Osteocyte (in vitro differentiated cells): Measurements from ENCODE around the gene ARPC1B. TPM values are rescaled to one million over a fixed set of nuclear protein-coding genes. Genes with fewer than 3 reads are reported as not detected.

ENCODE experiments used
- DNase-seq: peaks from one replicate; pipeline ENCODE4 v3.0.0; 2021; ENCODE audit warnings: mixed read lengths; ENCODE audit not compliant: unreplicated experiment; ENCODE audit errors: extremely low spot score
- H3K27ac Mint-ChIP-seq: one replicate; pipeline ENCODE4 v1.8.0; 2021; ENCODE audit warnings: mild to moderate bottlenecking, mixed read lengths; ENCODE audit not compliant: unreplicated experiment
- H3K27me3 Mint-ChIP-seq: one replicate; pipeline ENCODE4 v1.8.0; 2021; ENCODE audit warnings: mixed read lengths; ENCODE audit not compliant: unreplicated experiment
- H3K36me3 Mint-ChIP-seq: one replicate; pipeline ENCODE4 v1.8.0; 2021; ENCODE audit warnings: mixed read lengths; ENCODE audit not compliant: unreplicated experiment
- H3K4me1 Mint-ChIP-seq: one replicate; pipeline ENCODE4 v1.8.0; 2021; ENCODE audit warnings: mixed read lengths; ENCODE audit not compliant: unreplicated experiment
- H3K4me3 Mint-ChIP-seq: one replicate; pipeline ENCODE4 v1.8.0; 2021; ENCODE audit warnings: mild to moderate bottlenecking, moderate library complexity, mixed read lengths; ENCODE audit not compliant: unreplicated experiment
- H3K9me3 Mint-ChIP-seq: one replicate; pipeline ENCODE4 v1.8.0; 2021; ENCODE audit warnings: mixed read lengths; ENCODE audit not compliant: unreplicated experiment
- total RNA-seq: library from RNA; stranded (reverse); gene quantifications from 2 replicates; pipeline ENCODE4 v1.2.1, GENCODE V29; 2021
- TF ChIP-seq, protein P1 (sequence below): fragments of 200-600 bp; sonication (generic); IDR thresholded peaks from 2 replicates; pipeline ENCODE4 v1.5.0; 2021; ENCODE audit warnings: antibody characterized with exemption, mild to moderate bottlenecking, moderate library complexity

The ARPC1B gene
- total RNA-seq, 1 donor from 2014 or later = 76.1 TPM

- no peak for DNase-seq
- H3K36me3 Mint-ChIP-seq = peaks cover 32% of the 10 kb centered on the region
- no peaks in the 10 kb centered on the region for H3K27me3 Mint-ChIP-seq
- no peak overlapping the region for H3K27ac Mint-ChIP-seq
- H3K4me3 Mint-ChIP-seq = no peak overlapping the region
- TF ChIP-seq, protein P1, sequence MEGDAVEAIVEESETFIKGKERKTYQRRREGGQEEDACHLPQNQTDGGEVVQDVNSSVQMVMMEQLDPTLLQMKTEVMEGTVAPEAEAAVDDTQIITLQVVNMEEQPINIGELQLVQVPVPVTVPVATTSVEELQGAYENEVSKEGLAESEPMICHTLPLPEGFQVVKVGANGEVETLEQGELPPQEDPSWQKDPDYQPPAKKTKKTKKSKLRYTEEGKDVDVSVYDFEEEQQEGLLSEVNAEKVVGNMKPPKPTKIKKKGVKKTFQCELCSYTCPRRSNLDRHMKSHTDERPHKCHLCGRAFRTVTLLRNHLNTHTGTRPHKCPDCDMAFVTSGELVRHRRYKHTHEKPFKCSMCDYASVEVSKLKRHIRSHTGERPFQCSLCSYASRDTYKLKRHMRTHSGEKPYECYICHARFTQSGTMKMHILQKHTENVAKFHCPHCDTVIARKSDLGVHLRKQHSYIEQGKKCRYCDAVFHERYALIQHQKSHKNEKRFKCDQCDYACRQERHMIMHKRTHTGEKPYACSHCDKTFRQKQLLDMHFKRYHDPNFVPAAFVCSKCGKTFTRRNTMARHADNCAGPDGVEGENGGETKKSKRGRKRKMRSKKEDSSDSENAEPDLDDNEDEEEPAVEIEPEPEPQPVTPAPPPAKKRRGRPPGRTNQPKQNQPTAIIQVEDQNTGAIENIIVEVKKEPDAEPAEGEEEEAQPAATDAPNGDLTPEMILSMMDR = no peak
- H3K4me1 Mint-ChIP-seq = peaks cover 21% of the 10 kb centered on the region
- no peaks in the 10 kb centered on the region for H3K9me3 Mint-ChIP-seq
Observed at GRCh38 chr7:99397297-99397983, 22.9 kb downstream of the ARPC1B start.

DNA sequence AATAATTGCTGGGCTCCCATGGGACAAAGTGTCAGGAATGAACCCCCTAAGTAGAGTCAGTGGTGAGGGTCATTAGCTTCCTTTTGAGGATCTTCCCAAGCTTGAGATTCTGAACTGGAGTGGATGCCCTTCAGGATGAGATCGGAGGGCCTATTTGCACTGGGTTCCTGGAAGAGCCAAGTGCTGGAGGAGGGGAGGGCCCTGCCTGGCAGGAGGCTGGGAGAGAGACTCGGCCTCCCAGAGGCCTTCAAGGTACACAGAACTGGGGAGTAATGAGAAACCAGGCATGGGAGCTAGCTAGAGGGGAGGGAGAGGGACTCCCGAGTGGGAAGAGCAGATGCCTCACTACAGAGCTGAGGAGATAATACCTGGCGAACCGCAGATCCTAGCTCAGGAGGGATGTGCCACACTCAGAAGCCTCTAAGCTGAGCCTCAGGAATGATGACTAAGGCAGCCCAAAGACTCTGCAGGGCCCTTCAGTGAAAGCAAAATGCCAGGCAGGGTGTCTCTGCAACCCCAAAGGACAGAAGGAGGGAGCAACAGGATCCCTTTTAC is 24.4 kb downstream of the ARPC1B start:
- Mint-ChIP-seq H3K9me3 (no peaks in the 10 kb centered on the region), H3K4me1 (peaks cover 8% of the 10 kb centered on the region), H3K27me3 (no peaks in the 10 kb centered on the region), H3K36me3 (peaks cover 45% of the 10 kb centered on the region), H3K27ac (peak overlapping the region; percentile 48), H3K4me3 (no peak overlapping the region)
- TF ChIP-seq, protein P1 = no peak
- no peak for DNase-seq

GRCh38 chr7:99399597-99399996 is 25.1 kb downstream of the ARPC1B start:
- Mint-ChIP-seq H3K27ac (no peak overlapping the region), H3K4me3 (no peak overlapping the region), H3K27me3 (no peaks in the 10 kb centered on the region), H3K9me3 (no peaks in the 10 kb centered on the region), H3K4me1 (peaks cover 8% of the 10 kb centered on the region), H3K36me3 (peaks cover 45% of the 10 kb centered on the region)
- TF ChIP-seq, protein P1 = no peak
- no peak for DNase-seq

- no peaks in the 10 kb centered on the region for H3K9me3 Mint-ChIP-seq
- H3K27ac Mint-ChIP-seq = no peak overlapping the region
- H3K36me3 Mint-ChIP-seq = peaks cover 36% of the 10 kb centered on the region
- no peaks in the 10 kb centered on the region for H3K27me3 Mint-ChIP-seq
- TF ChIP-seq, protein P1 = no peak
- H3K4me1 Mint-ChIP-seq = peaks cover 22% of the 10 kb centered on the region
- H3K4me3 Mint-ChIP-seq = no peak overlapping the region
- no peak for DNase-seq
Observed at GRCh38 chr7:99402854-99403253, 28.3 kb downstream of the ARPC1B start.

GRCh38 chr7:99403764-99404163 is 29.2 kb downstream of the ARPC1B start:
- Mint-ChIP-seq H3K27me3 (no peaks in the 10 kb centered on the region), H3K36me3 (peaks cover 32% of the 10 kb centered on the region), H3K9me3 (no peaks in the 10 kb centered on the region), H3K27ac (no peak overlapping the region), H3K4me1 (peaks cover 17% of the 10 kb centered on the region), H3K4me3 (no peak overlapping the region)
- no peak for DNase-seq
- TF ChIP-seq, protein P1 = no peak
